NK-92 (cell line): ENCODE measurements around the gene C1QTNF12.

Experiments used
- DNase-seq: peaks from one replicate; lab custom pipeline; 2025; ENCODE audit not compliant: unreplicated experiment; lab: John Stamatoyannopoulos, UW

Gene C1QTNF12

DNA sequence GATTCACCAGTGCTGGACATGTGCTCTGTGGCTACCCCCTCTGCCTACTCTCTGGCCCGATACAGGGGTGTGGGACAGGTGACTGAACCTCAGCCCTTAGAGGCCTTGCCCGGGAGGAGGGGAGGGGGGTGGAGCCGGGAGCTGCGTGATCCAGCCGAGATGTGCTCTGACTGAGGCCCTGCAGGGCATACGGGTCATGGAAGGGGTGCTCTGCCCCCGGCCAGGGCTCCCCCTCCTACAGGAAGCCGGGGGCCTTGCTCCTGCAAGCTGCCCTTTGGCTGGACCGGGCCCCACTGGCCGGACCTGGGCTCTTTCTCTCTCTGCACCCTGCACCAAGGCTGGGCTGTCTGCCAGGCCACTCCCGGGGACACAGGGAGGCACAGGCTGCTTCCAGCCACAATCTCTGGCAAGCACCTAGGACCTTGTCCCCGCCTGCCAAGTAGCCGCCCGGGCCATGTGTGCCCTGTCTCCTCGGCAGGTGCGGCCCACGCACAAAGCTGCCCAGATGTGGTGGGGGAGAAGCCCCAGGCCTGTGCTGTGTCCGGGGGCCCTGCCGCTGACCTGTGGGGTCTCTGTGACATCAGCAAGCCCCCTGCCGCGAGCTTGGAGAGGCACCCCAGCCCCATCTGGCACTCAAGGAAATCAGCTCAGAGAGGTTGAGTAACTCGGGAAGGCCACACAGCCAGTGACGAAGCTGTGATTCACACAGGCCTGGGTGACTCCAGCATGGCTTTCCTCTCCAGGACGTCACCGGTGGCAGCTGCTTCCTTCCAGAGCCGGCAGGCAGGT, 35.2 kb upstream of the C1QTNF12 start:
- DNase-seq = no peak

DNA sequence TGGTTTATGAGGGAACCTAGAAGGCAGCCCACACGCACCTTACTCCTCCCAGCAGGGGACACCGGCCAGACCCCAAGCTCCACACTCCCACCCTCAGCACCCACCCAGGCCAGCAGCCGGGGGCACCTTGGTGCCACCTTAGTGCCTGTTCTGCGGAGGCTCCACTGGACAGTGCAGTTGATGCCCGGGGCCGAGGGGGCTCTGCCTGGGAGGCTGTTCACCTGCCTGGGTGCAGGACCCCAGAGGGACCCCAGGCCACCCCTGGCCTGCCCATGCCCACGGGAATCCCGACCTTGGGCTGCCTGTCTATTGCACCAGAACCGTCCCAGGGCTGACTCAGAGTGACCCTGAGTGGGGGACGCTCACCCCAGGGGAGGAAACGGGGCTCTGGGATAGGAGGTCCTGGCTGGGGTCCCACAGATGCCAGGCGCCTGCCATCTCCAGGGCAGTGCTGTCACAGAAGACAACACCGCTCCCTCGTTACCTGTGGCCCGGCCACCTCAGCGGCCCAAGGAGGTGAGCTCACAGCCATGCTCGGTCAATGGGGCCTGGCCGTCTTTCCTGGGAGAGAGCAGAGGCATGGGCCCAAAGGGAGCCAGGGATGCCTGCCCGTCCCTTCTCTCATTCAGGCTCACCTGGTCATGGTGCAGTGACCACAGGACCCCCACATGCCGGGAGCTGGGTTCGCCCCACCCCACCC, 34.4 kb upstream of the C1QTNF12 start:
- DNase-seq = no peak

DNA sequence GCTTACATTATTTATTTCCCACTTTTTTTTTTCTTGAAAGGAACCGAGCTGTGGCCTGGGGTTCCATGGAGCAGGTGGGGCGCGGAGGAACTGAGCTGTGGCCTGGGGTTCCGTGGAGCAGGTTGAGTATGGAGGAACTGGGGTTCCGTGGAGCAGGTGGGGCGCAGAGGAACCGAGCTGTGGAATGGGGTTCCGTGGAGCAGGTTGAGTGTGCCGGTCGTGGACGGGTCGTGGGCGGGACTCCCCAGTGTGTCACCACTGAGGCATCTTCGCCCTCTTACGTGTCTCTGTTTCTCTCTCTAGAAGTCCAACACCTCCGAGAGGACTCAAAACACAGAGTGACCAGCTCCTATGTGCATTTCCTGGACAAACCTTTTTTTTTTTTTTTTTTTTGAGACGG, 32.5 kb upstream of the C1QTNF12 start:
- no peak for DNase-seq

DNA sequence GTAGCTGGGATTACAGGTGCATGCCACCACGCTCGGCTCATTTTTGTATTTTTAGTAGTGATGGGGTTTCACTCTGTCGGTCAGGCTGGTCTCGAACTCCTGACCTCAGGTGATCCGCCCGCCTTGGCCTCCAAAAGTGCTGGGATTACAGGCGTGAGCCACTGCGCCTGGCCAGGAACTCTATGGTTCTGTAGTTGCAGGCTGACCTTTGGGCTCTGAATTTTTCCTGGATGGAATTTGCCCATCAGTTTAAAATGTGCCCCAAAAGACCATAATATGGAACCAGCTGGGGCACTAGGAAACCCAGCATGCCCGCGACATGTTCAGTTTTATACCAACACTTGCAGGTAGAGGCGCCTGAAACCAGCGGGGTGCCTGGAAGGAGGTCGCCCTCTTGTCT, 32.1 kb upstream of the C1QTNF12 start:
- no peak for DNase-seq

DNA sequence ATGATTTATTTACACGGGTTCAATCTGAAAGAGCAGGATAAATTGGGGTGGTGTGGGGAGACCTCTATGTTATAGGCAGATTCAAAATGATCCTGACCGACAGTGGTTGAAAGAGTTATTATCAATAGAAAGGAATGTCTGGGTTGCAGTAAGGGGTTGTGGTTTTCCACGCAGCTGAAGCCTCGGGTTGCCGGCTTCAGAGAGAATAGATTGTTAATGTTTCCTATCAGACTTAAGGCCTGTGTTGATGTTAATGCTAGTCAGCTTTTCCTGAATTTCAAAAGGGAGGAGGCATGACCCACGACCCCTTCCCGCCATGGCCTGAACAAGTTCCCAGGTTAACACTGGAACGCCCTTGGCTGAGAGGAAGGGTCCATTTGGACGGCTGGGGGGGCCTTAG, 29.3 kb upstream of the C1QTNF12 start:
- DNase-seq = no peak

DNA sequence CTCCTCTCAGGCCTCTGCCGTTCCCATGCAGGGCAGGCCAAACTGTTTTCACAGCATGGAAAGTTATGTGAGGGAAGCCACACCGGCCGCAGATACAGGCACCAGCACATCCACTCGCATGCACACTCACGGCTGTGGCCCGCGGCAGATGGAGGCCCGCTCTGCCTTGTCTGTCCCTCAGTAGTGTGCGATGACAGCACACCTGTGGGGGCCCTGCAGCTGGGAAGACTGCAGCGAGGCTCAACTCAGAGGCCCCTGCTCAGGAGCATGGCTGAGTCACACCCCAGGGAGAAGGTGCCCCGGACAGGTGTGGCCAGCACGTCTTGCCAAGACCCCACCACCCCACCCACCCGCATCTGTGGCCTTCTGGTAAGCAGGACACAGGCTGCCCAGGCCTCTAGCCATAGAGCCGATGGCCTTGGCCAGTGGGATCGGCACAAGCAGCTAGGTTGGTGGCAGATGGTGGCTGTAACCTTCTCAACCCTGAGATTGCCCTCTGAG, 28.5 kb upstream of the C1QTNF12 start:
- DNase-seq = no peak

DNA sequence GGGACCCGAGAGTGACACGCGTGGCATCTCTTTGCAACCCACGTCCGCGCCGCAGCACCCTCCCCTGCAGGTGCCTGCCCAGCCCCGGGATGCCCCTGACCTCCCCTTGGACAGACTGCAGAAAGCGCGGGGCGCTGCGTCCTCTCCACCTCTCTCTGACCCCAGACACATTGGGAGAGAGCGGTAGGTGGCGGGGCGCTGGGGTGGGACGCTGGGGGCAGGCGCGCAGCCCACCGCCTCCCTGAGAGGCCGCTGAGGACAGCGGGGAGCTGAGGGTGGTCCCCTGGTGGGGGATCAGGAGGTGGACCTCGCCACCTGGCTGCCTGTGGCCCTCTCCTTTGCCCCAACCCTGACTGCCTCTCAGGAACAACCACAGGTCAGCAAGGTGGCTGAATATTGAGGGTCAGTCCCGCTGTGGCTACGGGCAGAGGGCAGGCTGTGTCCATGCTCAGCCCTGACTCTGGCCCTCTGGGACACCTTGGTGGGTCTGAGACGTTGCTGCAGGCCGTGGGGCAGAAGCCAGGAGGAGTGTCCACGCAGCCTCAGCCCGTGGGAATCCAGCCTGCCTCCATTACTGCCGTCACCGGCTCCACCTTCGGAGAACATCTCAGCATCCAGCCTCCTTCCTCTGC, 27.9 kb upstream of the C1QTNF12 start:
- DNase-seq = no peak

DNA sequence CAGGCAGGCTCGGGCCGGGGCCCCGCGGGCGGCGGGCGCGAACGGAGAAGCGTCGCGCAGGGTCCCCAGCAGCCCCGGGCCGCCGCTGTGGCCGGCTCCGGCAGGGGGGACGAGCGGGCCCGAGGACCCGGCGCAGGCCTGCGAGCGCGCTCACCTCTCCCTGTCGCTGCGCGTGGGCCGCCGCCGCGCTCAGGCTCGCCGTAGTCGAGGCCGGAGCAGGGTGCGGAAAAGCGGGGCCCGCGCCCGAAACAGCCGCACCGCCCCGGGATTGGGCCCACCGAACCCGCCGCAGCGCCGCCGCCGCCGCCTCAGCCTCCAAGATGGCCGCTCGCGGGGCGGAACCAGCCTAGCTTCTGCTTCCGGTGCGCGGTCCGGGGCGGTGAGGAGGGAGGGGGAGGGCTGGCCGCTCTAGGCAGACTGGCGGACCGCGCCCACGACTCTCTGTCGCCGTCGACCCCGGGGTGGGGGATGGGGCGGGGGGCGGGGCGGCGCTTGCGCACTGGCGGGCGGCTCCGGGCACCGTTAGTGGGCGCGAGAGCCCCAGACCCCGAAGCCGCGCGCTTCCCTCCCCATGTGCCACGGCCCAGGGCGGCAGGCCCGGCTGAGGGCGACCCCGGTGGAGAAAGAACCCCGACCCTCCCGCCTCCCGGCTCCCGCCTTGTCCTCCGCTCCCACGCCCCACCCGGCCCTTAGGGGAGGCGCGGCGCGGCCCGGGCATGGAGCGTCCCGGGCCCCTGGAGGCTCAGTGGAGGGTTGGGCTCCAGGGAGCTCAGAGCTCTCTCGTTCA, 27.2 kb upstream of the C1QTNF12 start, which contains the start of gene UBE2J2:
Gene UBE2J2, minus strand, starts transcription at position 343 of the 787 bp plus-strand sequence. CDS start 5,862 bp downstream, outside the sequence.
- peak; percentile 64 for DNase-seq

DNA sequence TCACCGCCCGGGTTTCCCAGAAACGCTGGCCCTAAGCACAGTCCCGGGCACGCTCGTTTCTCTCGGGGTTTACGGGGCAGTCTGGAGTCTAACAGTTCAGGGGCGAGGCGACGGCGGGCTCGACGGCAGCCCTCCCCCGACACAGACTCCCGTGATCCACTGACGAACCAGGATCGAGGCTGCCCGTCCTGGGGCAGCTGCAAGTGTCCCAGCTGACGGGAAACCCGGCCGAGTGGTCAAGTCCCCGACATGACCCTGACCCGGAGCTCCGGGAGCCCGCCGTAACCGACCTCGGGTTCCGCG, 26.6 kb upstream of the C1QTNF12 start:
- no peak for DNase-seq

DNA sequence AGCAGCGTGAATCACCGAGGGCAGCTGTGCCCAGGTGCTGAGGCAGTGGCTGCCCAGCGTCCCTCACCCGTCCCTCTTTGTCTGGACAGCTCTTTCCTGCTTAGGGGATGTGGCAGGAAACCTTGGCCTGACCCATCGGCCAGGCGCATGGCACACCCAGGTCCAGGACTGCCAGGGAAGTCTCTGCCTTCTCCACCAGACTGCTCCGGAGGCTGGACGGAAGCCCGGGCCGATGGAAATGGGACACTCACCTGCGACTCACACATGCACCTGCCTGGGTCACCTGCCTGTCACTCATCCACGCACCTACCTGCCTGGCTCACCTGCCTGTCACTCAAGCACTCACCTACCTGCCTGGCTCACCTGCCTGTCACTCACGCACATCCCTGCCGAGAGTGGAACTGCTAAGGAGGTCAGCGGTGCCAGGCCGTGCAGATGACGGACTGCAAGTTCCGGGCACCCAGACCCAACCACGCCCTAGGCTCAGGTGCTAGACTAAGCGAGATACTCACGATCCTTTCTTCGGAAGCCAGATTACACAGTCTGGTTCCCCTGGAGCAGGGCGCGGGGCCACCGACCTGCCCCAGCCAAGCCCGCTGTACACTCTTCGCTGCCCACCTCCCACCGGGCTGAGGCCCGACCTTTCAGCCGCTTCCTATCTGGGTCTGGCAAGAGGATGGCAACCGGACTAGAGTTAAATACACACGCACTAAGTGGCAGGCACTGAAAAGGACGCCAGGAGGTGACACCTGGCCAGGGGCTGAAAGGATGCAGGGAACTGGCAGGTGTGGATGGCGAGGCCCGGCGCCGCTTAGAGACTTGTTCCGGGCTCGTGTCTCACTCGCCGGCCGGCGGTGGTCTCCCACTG, 26.1 kb upstream of the C1QTNF12 start:
- DNase-seq = no peak

DNA sequence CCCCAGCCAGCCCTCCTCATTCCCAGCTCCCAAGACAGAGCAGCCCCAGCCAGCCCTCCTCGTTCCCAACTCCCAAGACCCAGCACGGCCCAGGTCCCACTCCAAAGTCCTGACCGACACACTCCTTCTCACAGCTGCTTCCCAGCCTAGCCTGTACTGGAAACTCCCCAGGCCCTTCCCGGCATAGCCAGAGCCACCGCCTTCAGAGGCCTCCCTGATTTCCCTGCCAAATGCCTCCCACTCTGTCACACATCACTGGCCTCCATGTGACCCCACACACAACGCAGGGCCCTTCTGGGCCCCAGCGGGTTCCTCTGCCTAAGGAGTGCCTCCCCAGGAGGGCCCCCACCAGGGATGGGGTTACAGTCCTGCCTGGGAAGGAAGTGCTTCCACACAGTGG, 24.3 kb upstream of the C1QTNF12 start:
- DNase-seq = no peak

DNA sequence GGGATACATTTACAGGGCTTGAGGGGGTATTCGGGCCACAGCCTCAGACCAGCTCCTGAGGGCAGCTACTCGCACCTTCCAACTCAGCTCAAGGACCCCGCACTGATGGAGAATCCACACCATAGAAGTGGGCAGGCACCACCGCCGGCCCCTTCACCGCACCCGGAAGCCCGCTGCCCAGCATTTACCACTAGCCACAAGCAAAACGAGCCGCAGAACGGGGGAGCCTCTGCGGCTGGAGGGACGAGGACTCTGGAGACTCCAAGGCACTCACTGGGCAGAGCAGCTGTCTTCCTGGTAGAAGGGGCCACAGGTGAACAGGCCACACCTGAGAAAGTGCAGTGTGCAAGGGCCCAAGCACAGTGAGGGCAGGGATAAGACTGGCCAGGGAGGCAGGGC, 21.8 kb upstream of the C1QTNF12 start:
- no peak for DNase-seq

DNA sequence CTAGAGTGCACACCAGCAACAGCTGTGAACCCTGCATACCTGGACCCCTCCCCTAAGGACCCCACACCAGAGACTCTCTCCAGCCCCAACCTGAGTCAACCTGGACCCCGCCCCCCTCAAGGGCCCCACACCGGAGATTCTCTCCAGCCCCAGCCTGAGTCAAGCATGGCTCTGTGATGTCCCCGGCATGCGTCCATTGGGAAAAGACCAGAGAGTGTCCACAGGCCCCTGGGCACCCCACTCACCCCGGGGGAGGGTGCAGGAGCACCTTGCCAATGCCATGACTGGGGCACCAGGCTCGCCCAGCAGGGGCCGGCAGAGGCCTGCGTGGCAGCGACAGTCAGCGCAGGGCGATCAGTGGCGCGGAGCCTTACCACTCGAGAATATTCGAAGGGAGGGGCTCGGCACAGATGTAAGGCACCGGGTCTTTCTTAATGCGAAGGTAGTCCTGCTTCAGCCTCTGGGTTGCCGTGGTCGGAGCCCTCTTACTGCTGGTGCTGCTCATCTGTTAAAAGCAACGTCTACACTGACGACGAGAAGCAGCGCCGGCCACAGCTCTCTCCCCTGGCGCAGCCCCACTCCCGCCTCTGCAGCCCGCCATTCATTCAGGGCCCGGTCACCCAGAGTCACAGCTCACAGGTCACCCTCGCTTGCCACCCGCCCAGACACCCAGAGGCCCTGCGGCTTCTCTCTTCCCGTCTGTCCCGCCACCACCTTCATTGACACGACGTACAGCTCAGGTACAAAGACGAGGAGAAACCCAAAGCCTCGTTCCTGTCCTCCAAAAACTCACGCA, 21.2 kb upstream of the C1QTNF12 start:
- no peak for DNase-seq

DNA sequence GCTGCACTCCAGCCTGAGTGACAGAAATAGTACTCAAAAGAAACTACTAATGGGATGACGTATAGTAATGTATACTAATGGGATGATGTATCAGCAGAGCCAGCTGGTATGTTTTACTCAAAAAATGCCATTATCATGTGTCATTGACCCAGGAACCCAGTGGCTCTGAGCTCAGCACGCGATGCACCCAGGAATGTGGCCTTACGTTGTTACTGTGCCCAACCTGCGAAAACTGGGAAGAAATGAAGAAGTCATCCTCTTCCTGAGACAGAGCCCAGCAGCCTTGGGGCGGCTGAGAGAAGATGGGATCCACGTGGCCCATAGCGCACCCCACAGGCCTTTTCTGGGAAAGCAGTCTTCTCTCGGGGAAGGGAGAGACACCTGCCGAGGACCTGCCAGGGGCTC, 18.3 kb upstream of the C1QTNF12 start:
- DNase-seq = no peak

DNA sequence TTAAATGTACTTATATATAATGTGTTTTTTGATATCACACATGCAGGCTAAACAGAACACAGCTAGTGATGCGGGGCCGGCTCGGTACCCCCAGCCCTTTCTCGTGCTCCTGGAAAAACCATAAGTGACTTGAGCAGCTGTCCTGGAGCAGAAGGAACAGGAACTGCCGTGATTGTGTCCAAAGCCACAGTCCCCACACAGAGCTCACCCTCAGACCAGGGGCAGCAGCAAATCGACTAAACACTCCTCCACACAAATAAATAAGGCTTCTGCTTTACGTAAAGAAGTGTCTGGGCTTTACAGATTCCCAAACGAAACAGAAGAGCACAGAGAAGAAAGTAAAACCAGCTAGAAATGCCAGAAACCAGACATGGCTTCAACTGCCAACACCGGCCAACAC, 17.5 kb upstream of the C1QTNF12 start:
- no peak for DNase-seq

DNA sequence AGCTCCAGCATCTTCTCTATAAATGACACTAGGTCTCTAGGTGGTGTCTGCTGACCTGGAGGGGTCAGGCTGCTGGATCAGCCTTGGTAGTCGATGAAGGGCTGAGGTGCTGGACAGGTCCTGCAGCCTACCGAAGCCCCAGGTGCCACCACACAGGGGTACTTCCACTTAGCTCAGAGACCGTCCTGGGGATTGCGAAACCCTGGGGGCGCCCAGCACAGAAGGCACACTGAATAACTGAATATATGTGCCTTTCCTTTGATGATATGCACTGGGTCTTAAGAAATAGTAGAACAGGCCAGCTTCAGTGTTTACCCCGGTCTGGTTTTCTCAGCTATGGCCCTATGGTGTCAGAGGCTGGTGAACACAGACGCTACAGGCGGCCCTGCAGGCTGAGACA, 16.2 kb upstream of the C1QTNF12 start:
- no peak for DNase-seq

DNA sequence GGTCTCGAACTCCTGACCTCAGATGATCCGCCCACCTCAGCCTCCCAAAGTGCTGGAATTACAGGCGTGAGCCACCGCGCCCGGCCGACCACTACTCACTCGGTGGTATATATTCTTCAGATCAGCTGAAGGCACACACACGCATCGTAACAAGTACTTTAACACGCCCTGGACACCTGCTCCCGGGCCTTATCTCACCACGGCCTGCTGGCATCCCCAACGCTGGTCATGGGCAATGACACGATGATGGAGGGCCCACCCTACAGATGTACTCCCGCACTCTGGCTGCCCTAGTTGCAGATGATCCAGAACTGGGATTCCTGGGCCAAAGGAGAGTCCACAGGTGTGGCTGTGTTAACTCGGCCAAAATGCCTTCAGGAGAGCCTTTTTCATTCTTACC, 15.5 kb upstream of the C1QTNF12 start:
- DNase-seq = no peak

DNA sequence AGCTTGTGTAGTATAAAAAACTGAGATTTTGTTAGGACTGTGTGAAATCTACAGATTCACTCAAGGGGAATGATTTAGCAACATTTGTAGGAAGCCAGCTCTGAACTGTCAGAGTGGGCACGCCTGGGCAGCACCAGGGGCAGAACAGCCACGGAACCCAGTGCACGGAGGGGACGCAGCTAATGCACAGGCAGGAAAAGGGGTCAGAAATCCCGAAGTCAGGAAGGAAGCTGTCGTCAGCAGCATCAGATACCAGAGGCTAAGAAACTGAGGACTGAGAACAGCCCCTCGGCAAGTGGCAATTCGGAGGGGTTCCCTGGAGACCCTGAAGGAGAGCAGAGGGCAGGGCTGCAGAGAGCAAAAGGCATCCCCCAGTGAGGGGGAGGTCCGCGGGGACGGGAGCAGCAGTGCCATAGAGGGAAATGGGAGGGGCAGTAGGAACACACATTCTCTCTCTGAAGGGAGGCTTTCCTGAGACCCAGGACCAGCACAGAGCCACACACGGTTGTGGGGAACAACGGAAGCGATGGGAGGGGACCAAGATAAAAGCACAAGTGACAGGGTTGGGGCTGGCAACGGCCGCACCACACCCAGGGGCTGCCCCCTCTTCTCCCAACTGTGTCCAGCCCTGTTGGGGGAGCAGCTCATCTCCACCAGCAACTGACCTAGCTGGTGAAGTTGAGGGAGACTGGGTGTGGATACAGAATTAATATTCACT, 14.5 kb upstream of the C1QTNF12 start:
- no peak for DNase-seq
